ENCODE data around the gene ALOX5.

DNA sequence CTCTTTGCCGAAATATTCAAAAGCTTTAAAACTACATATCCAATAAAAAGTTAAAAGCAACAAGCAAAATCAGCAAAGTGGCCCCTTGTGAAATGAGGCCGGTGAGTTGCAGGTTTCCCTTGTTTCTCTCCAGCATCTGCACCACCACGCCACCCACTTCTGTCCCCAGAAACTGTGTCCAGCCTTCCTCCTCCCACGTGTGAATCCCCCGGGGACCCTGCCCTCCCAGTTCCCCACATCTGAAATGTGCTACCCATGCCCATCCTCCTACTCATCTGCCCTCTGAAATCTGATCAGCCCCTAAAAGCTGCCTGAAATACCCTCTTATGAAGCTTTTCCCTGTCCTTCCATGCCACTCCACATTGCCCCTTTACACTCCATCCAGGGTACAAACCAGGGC is 3.8 kb downstream of the ALOX5 start:
- no peak for TF ChIP-seq POLR2A (IDR thresholded peaks at IDR 0.05; ENCODE audit: low read length)
- TF ChIP-seq GATA1 (IDR thresholded peaks at IDR 0.05; ENCODE audit: low read depth, low read length) = no peak
